Panc1 (cell line): ENCODE measurements around the gene HP. TPM values are rescaled to one million over a fixed set of nuclear protein-coding genes. Genes with fewer than 3 reads are reported as not detected.

Experiments used
- ATAC-seq: fragments of 200-7000 bp; cut with Tn5 transposase; 2 replicates; pipeline ENCODE4 v1.9.1; 2020; ENCODE audit warnings: mild to moderate bottlenecking, moderate library complexity
- BruUV-seq: library from RNA; stranded (reverse); fragments of 400-500 nt; replicated peaks from 2 replicates; lab custom pipeline; 2021; lab: Mats Ljungman, UMichigan
- CTCF ChIA-PET: fragments of 300-600 bp; sonication (Branson Sonifier 250); formaldehyde crosslinking; loops from one replicate; lab custom pipeline; 2022; ENCODE audit warnings: antibody characterized with exemption; lab: Charles Lee
- POLR2A ChIA-PET: fragments of 300-600 bp; sonication (Branson Sonifier 250); formaldehyde crosslinking; loops from one replicate; lab custom pipeline; 2022; ENCODE audit warnings: antibody characterized with exemption; lab: Charles Lee
- DNase-seq: peaks from one replicate; pipeline ENCODE4 v3.0.0-alpha.2; 2010; ENCODE audit warnings: low read depth, low spot score
- H3K27ac ChIP-seq: 2 replicates; pipeline ENCODE4 v1.5.1; 2011; ENCODE audit warnings: mild to moderate bottlenecking, low read length, inconsistent platforms
- H3K27me3 ChIP-seq: fragments of 200-500 bp; sonication (Bioruptor generic); 2 replicates; pipeline ENCODE4 v1.6.0; 2014; ENCODE audit warnings: low read length, inconsistent platforms; ENCODE audit not compliant: control insufficient read depth, insufficient read depth
- H3K36me3 ChIP-seq: fragments of 200-500 bp; sonication (Bioruptor generic); 2 replicates; pipeline ENCODE4 v1.5.1; 2014; ENCODE audit warnings: inconsistent platforms, mild to moderate bottlenecking, low read length, moderate library complexity; ENCODE audit not compliant: control insufficient read depth, insufficient read depth
- H3K4me1 ChIP-seq: 2 replicates; pipeline ENCODE4 v1.5.1; 2011; ENCODE audit warnings: inconsistent platforms, mild to moderate bottlenecking, low read length, moderate library complexity; ENCODE audit not compliant: control insufficient read depth, insufficient read depth
- H3K4me3 ChIP-seq, 2 experiments: 2 replicates each; pipeline ENCODE4 v1.5.1; 2011 to 2012; ENCODE audit warnings: low read depth in 2 of 2, low read length in 2 of 2, mild to moderate bottlenecking in 2 of 2, inconsistent platforms in 1 of 2, moderate library complexity in 1 of 2
- H3K9me3 ChIP-seq: fragments of 200-500 bp; sonication (Bioruptor generic); 2 replicates; pipeline ENCODE4 v1.5.1; 2014; ENCODE audit warnings: low read depth, mild to moderate bottlenecking, inconsistent platforms, low read length, moderate library complexity; ENCODE audit not compliant: control insufficient read depth, insufficient read depth
- CTCF ChIP-seq: fragments of 450-650 bp; IDR thresholded peaks from 2 replicates; pipeline ENCODE4 v1.5.1; 2017; ENCODE audit warnings: mild to moderate bottlenecking
- POLR2AphosphoS5 ChIP-seq: IDR thresholded peaks from 2 replicates; pipeline ENCODE4 v1.6.1; 2012; ENCODE audit warnings: mild to moderate bottlenecking, low read depth, low read length, moderate library complexity
- REST ChIP-seq, 2 experiments: IDR thresholded peaks; 2 replicates each; pipeline ENCODE4 v1.6.1; 2011 to 2012; ENCODE audit warnings: low read depth in 2 of 2, control low read depth in 1 of 2, low read length in 1 of 2, mild to moderate bottlenecking in 1 of 2, moderate library complexity in 1 of 2; ENCODE audit not compliant: insufficient read depth in 1 of 2
- SIN3A ChIP-seq: IDR thresholded peaks from 2 replicates; pipeline ENCODE4 v1.6.1; 2012; ENCODE audit warnings: low read depth, mild to moderate bottlenecking, low read length, moderate library complexity, borderline replicate concordance; ENCODE audit not compliant: insufficient read depth
- TCF7L2 ChIP-seq: IDR thresholded peaks from 2 replicates; pipeline ENCODE4 v1.6.1; 2011; ENCODE audit warnings: mild to moderate bottlenecking, low read depth, low read length, inconsistent platforms
- in situ Hi-C: cut with HindIII; loops from 2 replicates; pipeline ENCODE4 v1.10.0; 2016; ENCODE audit warnings: low sequenced_read_pairs, low pct_unique_long_range_greater_than_20kb
- intact Hi-C: fragments of 100-400 bp; cut with micrococcal nuclease; formaldehyde crosslinking; loops from one replicate; pipeline ENCODE4 v1.10.0; 2022; ENCODE audit not compliant: unreplicated experiment
- total RNA-seq: library from RNA; stranded (reverse); gene quantifications from one replicate; pipeline ENCODE4 v1.2.1, GENCODE V29; 2021; ENCODE audit not compliant: unreplicated experiment

HP gene
- total RNA-seq, 1 experiment from 2014 or later = 7.0 TPM

DNA sequence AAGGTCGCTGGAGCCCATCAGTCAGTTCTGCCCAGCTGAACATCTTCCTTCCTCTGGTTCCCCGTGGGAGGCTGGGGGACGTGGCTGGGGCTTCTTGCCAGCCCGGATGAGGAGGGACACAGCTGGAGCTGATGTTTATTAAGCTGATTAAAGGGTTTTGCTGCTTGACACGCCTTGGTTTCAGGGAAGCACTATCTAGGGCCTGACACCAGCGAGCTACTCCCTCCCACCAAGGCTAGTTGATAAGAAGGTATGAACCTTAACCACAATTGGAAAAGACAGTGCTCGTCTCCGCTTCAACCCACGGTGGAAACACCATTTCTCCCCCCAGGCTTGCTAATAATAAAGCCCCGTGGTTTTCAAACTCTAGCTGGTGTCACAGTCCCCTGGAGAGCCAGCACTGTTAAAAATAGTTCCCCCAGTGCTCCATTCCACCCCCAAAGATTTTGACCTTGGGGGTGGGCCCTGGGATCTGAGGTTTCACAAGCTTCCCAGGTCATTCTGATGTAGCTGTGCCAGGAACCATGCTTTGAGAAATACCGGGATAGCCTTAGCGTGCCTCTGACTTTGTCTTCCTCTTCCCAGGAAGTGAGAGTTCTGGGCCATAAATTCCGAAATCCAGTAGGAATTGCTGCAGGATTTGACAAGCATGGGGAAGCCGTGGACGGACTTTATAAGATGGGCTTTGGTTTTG, 40.3 kb upstream of the HP start:
- in situ Hi-C loops = no loop called here
- intact Hi-C loops = no loop called here
- Histone ChIP-seq H3K4me1 (no peaks in the 10 kb centered on the region), H3K27me3 (no peaks in the 10 kb centered on the region), H3K4me3 (no peak overlapping the region), H3K36me3 (no peaks in the 10 kb centered on the region), H3K9me3 (no peaks in the 10 kb centered on the region), H3K27ac (no peak overlapping the region)
- ChIA-PET POLR2A (no interaction called here), CTCF (no interaction called here)
- TF ChIP-seq CTCF = no peak
- TF ChIP-seq SIN3A = no peak
- TF ChIP-seq REST (IDR thresholded peaks at IDR 0.05; ENCODE audit: insufficient read depth in 1 of 2, low read depth in 2 of 2, low read length in 1 of 2) = no peak
- TF ChIP-seq TCF7L2 = no peak
- TF ChIP-seq POLR2AphosphoS5 = no peak
- no TSS peak for BruUV-seq
- ATAC-seq (no peak), DNase-seq (no peak)

DNA sequence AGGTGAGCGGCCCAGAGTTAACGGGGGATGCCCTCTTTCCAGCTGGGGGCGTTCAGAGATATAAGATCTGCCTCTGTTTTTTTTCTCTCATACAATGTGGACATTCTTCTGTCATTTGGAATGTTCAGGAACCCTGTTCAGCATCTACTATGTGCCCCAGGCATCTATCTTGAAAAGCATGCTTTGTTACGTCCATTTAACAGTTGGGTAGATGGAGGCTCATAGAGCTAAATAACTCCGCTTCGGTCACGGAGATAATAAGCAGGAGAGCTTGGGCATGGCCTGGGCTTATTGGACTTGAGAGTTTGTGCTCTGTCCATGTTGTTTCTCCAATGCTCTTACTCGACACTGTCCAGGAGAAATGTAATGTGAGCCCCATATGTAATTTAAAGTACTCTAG, 39.6 kb upstream of the HP start:
- TF ChIP-seq SIN3A = no peak
- TF ChIP-seq REST (IDR thresholded peaks at IDR 0.05; ENCODE audit: insufficient read depth in 1 of 2, low read depth in 2 of 2, low read length in 1 of 2) = no peak
- ChIA-PET CTCF (no interaction called here), POLR2A (no interaction called here)
- H3K36me3 ChIP-seq = no peaks in the 10 kb centered on the region
- no peak overlapping the region for H3K4me3 ChIP-seq
- H3K27ac ChIP-seq = no peak overlapping the region
- DNase-seq (no peak), ATAC-seq (no peak)
- in situ Hi-C loops (no loop called here), intact Hi-C loops (no loop called here)
- H3K4me1 ChIP-seq = no peaks in the 10 kb centered on the region
- H3K9me3 ChIP-seq = no peaks in the 10 kb centered on the region
- no peaks in the 10 kb centered on the region for H3K27me3 ChIP-seq
- no TSS peak for BruUV-seq
